ENCODE data around the gene MT1M.
"Not testable (repeated sequence)": the region's sequence is repeated elsewhere in the genome, so short reads cannot be mapped to it uniquely, and the experiment has no call there.

MT1M gene

GRCh38 chr16:56632156-56632847 lies at the start of gene MT1M:
MT1M (plus strand) TSS chr16:56632659; CDS start chr16:56632732, 73 bp downstream.
- DNase-seq (ENCODE audit: low spot score): peak; percentile 64

- DNase-seq (ENCODE audit: low spot score): not testable (repeated sequence)
Measured at GRCh38 chr16:56582911-56583310, 49.5 kb upstream of the MT1M start.

GRCh38 chr16:56583351-56584168 lies 48.9 kb upstream of the MT1M start:
- DNase-seq (ENCODE audit: low spot score): no peak

GRCh38 chr16:56584276-56584675 lies 48.2 kb upstream of the MT1M start:
- no peak for DNase-seq (ENCODE audit: low spot score)

- no peak for DNase-seq (ENCODE audit: low spot score)
Measured at GRCh38 chr16:56588781-56589140, 43.7 kb upstream of the MT1M start.

- peak; percentile 48 for DNase-seq (ENCODE audit: low spot score)
Measured at GRCh38 chr16:56589141-56590039, 43.1 kb upstream of the MT1M start, which contains the start of gene MT3. MT3 (plus strand) TSS chr16:56589528; CDS start chr16:56589591, 63 bp downstream.

- no peak for DNase-seq (ENCODE audit: low spot score)
Measured at GRCh38 chr16:56591377-56592060, 40.9 kb upstream of the MT1M start.

GRCh38 chr16:56593573-56594291 lies 38.7 kb upstream of the MT1M start:
- no peak for DNase-seq (ENCODE audit: low spot score)

GRCh38 chr16:56594292-56594619 lies 38.2 kb upstream of the MT1M start:
- DNase-seq (ENCODE audit: low spot score): no peak

GRCh38 chr16:56600398-56600999 lies 32.0 kb upstream of the MT1M start:
- peak; percentile 78 for DNase-seq (ENCODE audit: low spot score)

GRCh38 chr16:56601325-56601724 lies 31.1 kb upstream of the MT1M start:
- DNase-seq (ENCODE audit: low spot score): no peak

GRCh38 chr16:56603589-56603988 lies 28.9 kb upstream of the MT1M start:
- DNase-seq (ENCODE audit: low spot score): no peak

GRCh38 chr16:56604966-56605365 lies 27.5 kb upstream of the MT1M start:
- no peak for DNase-seq (ENCODE audit: low spot score)

GRCh38 chr16:56605475-56605874 lies 27.0 kb upstream of the MT1M start:
- no peak for DNase-seq (ENCODE audit: low spot score)

- peak; percentile 62 for DNase-seq (ENCODE audit: low spot score)
Measured at GRCh38 chr16:56606071-56606475, 26.4 kb upstream of the MT1M start.

- peak; percentile 56 for DNase-seq (ENCODE audit: low spot score)
Measured at GRCh38 chr16:56606476-56607108, 25.9 kb upstream of the MT1M start.

GRCh38 chr16:56607109-56607618 lies 25.3 kb upstream of the MT1M start:
- DNase-seq (ENCODE audit: low spot score): peak; percentile 89

GRCh38 chr16:56607675-56608042 lies 24.8 kb upstream of the MT1M start:
- DNase-seq (ENCODE audit: low spot score): no peak

- DNase-seq (ENCODE audit: low spot score): peak; percentile 95
Measured at GRCh38 chr16:56608043-56608875, 24.2 kb upstream of the MT1M start, which contains the start of gene MT2A. MT2A (plus strand) TSS chr16:56608584; CDS start chr16:56608656, 72 bp downstream.
